A549 (cell line): ENCODE data around the gene PNLIPRP1. TPM values are rescaled to one million over a fixed set of nuclear protein-coding genes. Genes with fewer than 3 reads are reported as not detected.

Experiments
- ATAC-seq, 2 experiments: fragments of 200-7000 bp in 1 of 2; fragments of >200 bp in 1 of 2; cut with Nextera tagmentation in 1 of 2; cut with Tn5 transposase in 1 of 2; 3 replicates each; pipeline versions ENCODE4 v1.8.0 to v1.9.1; 2018 to 2020; ENCODE audit warnings: mild to moderate bottlenecking in 1 of 2, moderate library complexity in 1 of 2
- CTCF ChIA-PET: fragments of 300-600 bp; sonication (Branson Sonifier 250); formaldehyde crosslinking; extraction: SDS; loops from one replicate; lab custom pipeline; 2021; ENCODE audit warnings: antibody characterized with exemption, inconsistent platforms; lab: Yijun Ruan, JAX
- POLR2A ChIA-PET: fragments of 350-600 bp; formaldehyde crosslinking; extraction: SDS; loops from one replicate; lab custom pipeline; 2021; ENCODE audit warnings: antibody characterized with exemption, inconsistent platforms; lab: Yijun Ruan, JAX
- DNase-seq, 2 experiments: peaks; one replicate each; pipeline versions ENCODE4 v3.0.0 to v3.0.0-alpha.2; 2011 to 2016; ENCODE audit warnings: low read depth in 1 of 2, low spot score in 1 of 2
- FAIRE-seq: peaks from 2 replicates; lab custom pipeline; 2011; peaks lifted over from hg19 to GRCh38; lab: Jason Lieb, UNC
- H3K27ac ChIP-seq, 2 experiments: fragments of >200 bp; sonication (Bioruptor Twin); formaldehyde crosslinking; 3 replicates each; pipeline ENCODE4 v1.5.1; 2016 to 2017
- H3K4me1 ChIP-seq: fragments of >200 bp; sonication (Bioruptor Twin); formaldehyde crosslinking; 3 replicates; pipeline ENCODE4 v1.6.1; 2016
- H3K4me2 ChIP-seq: fragments of >200 bp; sonication (Bioruptor Twin); formaldehyde crosslinking; 3 replicates; pipeline ENCODE4 v1.6.1; 2016
- H3K4me3 ChIP-seq: fragments of >200 bp; sonication (Bioruptor Twin); formaldehyde crosslinking; 3 replicates; pipeline ENCODE4 v1.5.1; 2016
- H3K9me3 ChIP-seq: fragments of >200 bp; sonication (Bioruptor Twin); formaldehyde crosslinking; 3 replicates; pipeline ENCODE4 v1.6.1; 2016
- BHLHE40 ChIP-seq: IDR thresholded peaks from 2 replicates; pipeline ENCODE4 v1.6.1; 2012; ENCODE audit warnings: low read depth, low read length, inconsistent platforms
- CBX2 ChIP-seq: fragments of 200-600 bp; sonication (generic); IDR thresholded peaks from 2 replicates; pipeline ENCODE4 v1.6.1; 2016; ENCODE audit warnings: low read depth, mild to moderate bottlenecking, borderline replicate concordance
- CEBPB ChIP-seq, 2 experiments: fragments of >200 bp in 1 of 2; sonication (Bioruptor Twin) in 1 of 2; formaldehyde crosslinking in 1 of 2; IDR thresholded peaks; 2 replicates each; pipeline ENCODE4 v1.6.1; 2012 to 2016
- CHD4 ChIP-seq: fragments of 200-600 bp; sonication (generic); IDR thresholded peaks from 2 replicates; pipeline ENCODE4 v1.6.1; 2016; ENCODE audit warnings: antibody characterized with exemption, mild to moderate bottlenecking, borderline replicate concordance
- EP300 ChIP-seq, 2 experiments: fragments of >200 bp; sonication (Bioruptor Twin); formaldehyde crosslinking; IDR thresholded peaks; 2 replicates in 1 of 2; 3 replicates in 1 of 2; pipeline ENCODE4 v1.6.1; 2016 to 2017
- ESRRA ChIP-seq: fragments of 150-350 bp; IDR thresholded peaks from 2 replicates; pipeline ENCODE4 v1.6.1; 2014; ENCODE audit warnings: mild to moderate bottlenecking, low read length, borderline replicate concordance
- FOXS1 ChIP-seq: fragments of 250-450 bp; sonication (Bioruptor Pico); IDR thresholded peaks from 2 replicates; pipeline ENCODE4 v1.5.0; 2020; ENCODE audit warnings: mild to moderate bottlenecking, moderate library complexity
- GATA3 ChIP-seq: IDR thresholded peaks from 2 replicates; pipeline ENCODE4 v1.6.1; 2012; ENCODE audit warnings: borderline replicate concordance
- HDAC2 ChIP-seq: fragments of 200-600 bp; sonication (generic); IDR thresholded peaks from 2 replicates; pipeline ENCODE4 v1.6.1; 2016
- HOXA7 ChIP-seq: fragments of 250-450 bp; sonication (Bioruptor Pico); IDR thresholded peaks from 2 replicates; pipeline ENCODE4 v1.5.0; 2020; ENCODE audit warnings: mild to moderate bottlenecking, moderate library complexity
- HOXB13 ChIP-seq: fragments of 250-450 bp; sonication (Bioruptor Pico); IDR thresholded peaks from 2 replicates; pipeline ENCODE4 v1.5.0; 2020; ENCODE audit warnings: low read depth, mild to moderate bottlenecking, moderate library complexity
- JUNB ChIP-seq: fragments of >200 bp; sonication (Bioruptor Twin); formaldehyde crosslinking; IDR thresholded peaks from 2 replicates; pipeline ENCODE4 v1.6.1; 2016
- KDM5A ChIP-seq: fragments of 200-600 bp; sonication (generic); IDR thresholded peaks from 2 replicates; pipeline ENCODE4 v1.6.1; 2016; ENCODE audit warnings: antibody characterized with exemption, mild to moderate bottlenecking
- MAX ChIP-seq: IDR thresholded peaks from 2 replicates; pipeline ENCODE4 v1.6.1; 2012
- MYC ChIP-seq: IDR thresholded peaks from 2 replicates; pipeline ENCODE4 v1.6.1; 2012; ENCODE audit warnings: mild to moderate bottlenecking, inconsistent platforms, low read length, improper control_type of control experiment, borderline replicate concordance
- PBX3 ChIP-seq: IDR thresholded peaks from 2 replicates; pipeline ENCODE4 v1.6.1; 2012
- RARB ChIP-seq: fragments of 250-450 bp; sonication (Bioruptor Pico); IDR thresholded peaks from 2 replicates; pipeline ENCODE4 v1.8.0; 2021; ENCODE audit warnings: mild to moderate bottlenecking, moderate library complexity
- RCOR1 ChIP-seq: fragments of 150-350 bp; IDR thresholded peaks from 2 replicates; pipeline ENCODE4 v1.6.1; 2014; ENCODE audit warnings: antibody characterized with exemption, low read length, low read depth
- RNF2 ChIP-seq: fragments of 200-600 bp; sonication (generic); IDR thresholded peaks from 2 replicates; pipeline ENCODE4 v1.6.1; 2016; ENCODE audit warnings: low read depth, mild to moderate bottlenecking, antibody characterized with exemption, moderate library complexity, borderline replicate concordance
- SMC3 ChIP-seq: fragments of >200 bp; sonication (Bioruptor Twin); formaldehyde crosslinking; IDR thresholded peaks from 3 replicates; pipeline ENCODE4 v1.6.1; 2018; ENCODE audit warnings: inconsistent platforms
- TP53 ChIP-seq: fragments of 250-450 bp; sonication (Bioruptor Pico); IDR thresholded peaks from 2 replicates; pipeline ENCODE4 v1.5.0; 2021; ENCODE audit warnings: mild to moderate bottlenecking, moderate library complexity
- ZC3H11A ChIP-seq: fragments of 450-650 bp; IDR thresholded peaks from 2 replicates; pipeline ENCODE4 v1.6.1; 2014; ENCODE audit warnings: antibody characterized with exemption, mild to moderate bottlenecking
- ZNF302 ChIP-seq: fragments of 250-450 bp; sonication (Bioruptor Pico); IDR thresholded peaks from 2 replicates; pipeline ENCODE4 v1.9.0; 2021; ENCODE audit warnings: inconsistent platforms, mild to moderate bottlenecking, moderate library complexity
- WGBS: methylation state at CpG from one replicate; pipeline ENCODE4 v1.1.6; 2017; ENCODE audit errors: missing lambda C conversion rate; 5-methylcytosine and 5-hydroxymethylcytosine counted together
- polyA minus RNA-seq: library from RNA; depleted of rRNA, polyadenylated mRNA; stranded (reverse); fragments of >200 nt; gene quantifications from 2 replicates; pipeline ENCODE4 v1.2.3, GENCODE V29; 2011; rRNA and poly(A)+ RNA removed
- polyA plus RNA-seq, 4 experiments: library from polyadenylated mRNA; depleted of rRNA in 3 of 4; stranded (reverse); fragments of >200 nt; fragmentation: RNase III in 1 of 4; extraction: RNeasy Plus Mini Kit Qiagen cat#74134 plus additional on column Dnase treatment in 1 of 4; gene quantifications; 2 replicates in 3 of 4; 3 replicates in 1 of 4; pipeline ENCODE4 v1.2.3, GENCODE V29; 2011 to 2017
- TF ChIP-seq, protein P1 (sequence below): fragments of 250-450 bp; sonication (Bioruptor Pico); IDR thresholded peaks from 2 replicates; pipeline ENCODE4 v1.5.0; 2020; ENCODE audit warnings: low read depth, mild to moderate bottlenecking, moderate library complexity
- TF ChIP-seq, protein P2 (sequence below): fragments of >200 bp; sonication (Bioruptor Twin); formaldehyde crosslinking; IDR thresholded peaks from 2 replicates; pipeline ENCODE4 v1.6.1; 2016
- TF ChIP-seq, protein P3 (sequence below): fragments of >200 bp; sonication (Bioruptor Twin); formaldehyde crosslinking; IDR thresholded peaks from 3 replicates; pipeline ENCODE4 v1.6.1; 2016
- TF ChIP-seq, protein P4 (sequence below): fragments of >200 bp; sonication (Bioruptor Twin); formaldehyde crosslinking; IDR thresholded peaks from 3 replicates; pipeline ENCODE4 v1.5.1; 2016

The PNLIPRP1 gene
- not detected in 2 replicates for polyA plus RNA-seq (2011; rRNA removed)
- polyA plus RNA-seq (2012; cell fraction: cytosol; rRNA removed) = not detected in 2 replicates
- polyA plus RNA-seq (2012; cell fraction: nucleus; rRNA removed) = not detected in 2 replicates
- polyA plus RNA-seq (2017; fragmentation: RNase III; extraction: RNeasy Plus Mini Kit Qiagen cat#74134 plus additional on column Dnase treatment) = not detected in 3 replicates
- not detected in 2 replicates for polyA minus RNA-seq

GRCh38 chr10:116590590-116591444 is at the start of gene PNLIPRP1:
TSS of gene PNLIPRP1 (plus strand) at chr10:116590959. CDS start at chr10:116591130, 171 bp downstream.
- POLR2A ChIA-PET = no interaction called here
- TF ChIP-seq, protein P1, sequence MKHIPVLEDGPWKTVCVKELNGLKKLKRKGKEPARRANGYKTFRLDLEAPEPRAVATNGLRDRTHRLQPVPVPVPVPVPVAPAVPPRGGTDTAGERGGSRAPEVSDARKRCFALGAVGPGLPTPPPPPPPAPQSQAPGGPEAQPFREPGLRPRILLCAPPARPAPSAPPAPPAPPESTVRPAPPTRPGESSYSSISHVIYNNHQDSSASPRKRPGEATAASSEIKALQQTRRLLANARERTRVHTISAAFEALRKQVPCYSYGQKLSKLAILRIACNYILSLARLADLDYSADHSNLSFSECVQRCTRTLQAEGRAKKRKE (CRISPR knock-in tag) = no peak
- TF ChIP-seq HDAC2 (no peak), MYC (no peak), BHLHE40 (no peak), MAX (no peak), RARB (CRISPR knock-in tag) (no peak), SMC3 (no peak), ZNF302 (CRISPR knock-in tag) (no peak), GATA3 (no peak), RNF2 (no peak), FOXS1 (no peak), TP53 (CRISPR knock-in tag) (no peak), KDM5A (no peak), HOXB13 (CRISPR knock-in tag) (no peak)
- TF ChIP-seq, protein P2, sequence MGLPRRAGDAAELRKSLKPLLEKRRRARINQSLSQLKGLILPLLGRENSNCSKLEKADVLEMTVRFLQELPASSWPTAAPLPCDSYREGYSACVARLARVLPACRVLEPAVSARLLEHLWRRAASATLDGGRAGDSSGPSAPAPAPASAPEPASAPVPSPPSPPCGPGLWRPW = no peak
- TF ChIP-seq, protein P3, sequence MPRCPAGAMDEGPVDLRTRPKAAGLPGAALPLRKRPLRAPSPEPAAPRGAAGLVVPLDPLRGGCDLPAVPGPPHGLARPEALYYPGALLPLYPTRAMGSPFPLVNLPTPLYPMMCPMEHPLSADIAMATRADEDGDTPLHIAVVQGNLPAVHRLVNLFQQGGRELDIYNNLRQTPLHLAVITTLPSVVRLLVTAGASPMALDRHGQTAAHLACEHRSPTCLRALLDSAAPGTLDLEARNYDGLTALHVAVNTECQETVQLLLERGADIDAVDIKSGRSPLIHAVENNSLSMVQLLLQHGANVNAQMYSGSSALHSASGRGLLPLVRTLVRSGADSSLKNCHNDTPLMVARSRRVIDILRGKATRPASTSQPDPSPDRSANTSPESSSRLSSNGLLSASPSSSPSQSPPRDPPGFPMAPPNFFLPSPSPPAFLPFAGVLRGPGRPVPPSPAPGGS = no peak
- TF ChIP-seq, protein P4, sequence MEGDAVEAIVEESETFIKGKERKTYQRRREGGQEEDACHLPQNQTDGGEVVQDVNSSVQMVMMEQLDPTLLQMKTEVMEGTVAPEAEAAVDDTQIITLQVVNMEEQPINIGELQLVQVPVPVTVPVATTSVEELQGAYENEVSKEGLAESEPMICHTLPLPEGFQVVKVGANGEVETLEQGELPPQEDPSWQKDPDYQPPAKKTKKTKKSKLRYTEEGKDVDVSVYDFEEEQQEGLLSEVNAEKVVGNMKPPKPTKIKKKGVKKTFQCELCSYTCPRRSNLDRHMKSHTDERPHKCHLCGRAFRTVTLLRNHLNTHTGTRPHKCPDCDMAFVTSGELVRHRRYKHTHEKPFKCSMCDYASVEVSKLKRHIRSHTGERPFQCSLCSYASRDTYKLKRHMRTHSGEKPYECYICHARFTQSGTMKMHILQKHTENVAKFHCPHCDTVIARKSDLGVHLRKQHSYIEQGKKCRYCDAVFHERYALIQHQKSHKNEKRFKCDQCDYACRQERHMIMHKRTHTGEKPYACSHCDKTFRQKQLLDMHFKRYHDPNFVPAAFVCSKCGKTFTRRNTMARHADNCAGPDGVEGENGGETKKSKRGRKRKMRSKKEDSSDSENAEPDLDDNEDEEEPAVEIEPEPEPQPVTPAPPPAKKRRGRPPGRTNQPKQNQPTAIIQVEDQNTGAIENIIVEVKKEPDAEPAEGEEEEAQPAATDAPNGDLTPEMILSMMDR = no peak
- TF ChIP-seq, all 56 proteins: peak for 0
- Histone ChIP-seq H3K9me3 (no peaks in the 10 kb centered on the region), H3K4me1 (no peaks in the 10 kb centered on the region), H3K4me3 (no peak within 1 kb of the TSS), H3K4me2 (no peak within 1 kb of the TSS), H3K27ac (no peak within 1 kb of the TSS)
- no peak for FAIRE-seq
- CTCF ChIA-PET = no interaction called here
- no peak for DNase-seq
- ATAC-seq = no peak
- 38% methylated on average over 9 of the region's 9 CpGs for whole genome bisulfite sequencing

GRCh38 chr10:116542007-116542677 is 48.6 kb upstream of the PNLIPRP1 start:
- FAIRE-seq = no peak
- no peak for ATAC-seq
- Histone ChIP-seq H3K4me3 (no peak overlapping the region), H3K9me3 (no peaks in the 10 kb centered on the region), H3K4me1 (no peaks in the 10 kb centered on the region), H3K4me2 (no peak overlapping the region), H3K27ac (no peak overlapping the region)
- DNase-seq = no peak
- POLR2A ChIA-PET = no interaction called here
- TF ChIP-seq RARB (CRISPR knock-in tag) (no peak), PBX3 (no peak), EP300 (IDR thresholded peaks at IDR 0.05) (no peak), ZC3H11A (no peak), FOXS1 (no peak), CBX2 (no peak), JUNB (no peak), HOXB13 (CRISPR knock-in tag) (no peak), RCOR1 (no peak), HOXA7 (CRISPR knock-in tag) (no peak), CHD4 (no peak), CEBPB (IDR thresholded peaks at IDR 0.05) (no peak), ESRRA (no peak)
- CTCF ChIA-PET = interaction anchor here (1.1 kb wide), 1 partner anchor 20 kb away, joined by 3 read pairs; no protein-coding TSS in a partner anchor
